ENCODE measurements around the gene ALPK3. TPM values are rescaled to one million over a fixed set of nuclear protein-coding genes. Genes with fewer than 3 reads are reported as not detected.

The ALPK3 gene
- total RNA-seq, 1 donor from 2014 or later, result 54.5 TPM

DNA sequence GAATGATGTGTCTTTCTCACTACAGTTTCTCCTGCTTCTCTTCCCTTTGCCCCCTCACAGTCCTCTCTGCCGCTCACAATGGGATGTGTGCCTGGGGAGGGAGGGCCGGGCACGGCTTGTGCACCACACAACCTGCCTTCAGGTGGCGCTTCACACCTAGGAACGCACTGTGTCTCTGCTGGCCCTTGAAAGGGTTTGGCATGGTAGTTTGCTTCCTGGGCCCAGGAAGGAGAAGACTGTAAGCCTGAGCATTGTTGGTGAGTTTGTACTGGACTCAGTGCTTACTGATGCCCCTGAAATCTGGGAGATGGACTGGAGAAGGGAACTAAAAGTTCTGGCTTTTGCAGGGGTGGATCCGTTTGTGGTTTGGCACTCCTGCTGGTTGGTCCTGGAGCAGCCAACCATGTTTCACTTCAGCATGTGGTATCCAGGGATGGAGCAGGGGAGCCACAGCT lies 9.2 kb downstream of the ALPK3 start:
- no peak for DNase-seq (ENCODE audit: low read depth)
- Histone ChIP-seq H3K36me3 (ENCODE audit: control insufficient read depth, insufficient read depth, low read length) (no peaks in the 10 kb centered on the region), H3K27me3 (ENCODE audit: control insufficient read depth, insufficient read depth, low read length) (no peaks in the 10 kb centered on the region), H3K4me3 (ENCODE audit: low read depth, low read length) (no peak overlapping the region)
- TF ChIP-seq, protein P1, sequence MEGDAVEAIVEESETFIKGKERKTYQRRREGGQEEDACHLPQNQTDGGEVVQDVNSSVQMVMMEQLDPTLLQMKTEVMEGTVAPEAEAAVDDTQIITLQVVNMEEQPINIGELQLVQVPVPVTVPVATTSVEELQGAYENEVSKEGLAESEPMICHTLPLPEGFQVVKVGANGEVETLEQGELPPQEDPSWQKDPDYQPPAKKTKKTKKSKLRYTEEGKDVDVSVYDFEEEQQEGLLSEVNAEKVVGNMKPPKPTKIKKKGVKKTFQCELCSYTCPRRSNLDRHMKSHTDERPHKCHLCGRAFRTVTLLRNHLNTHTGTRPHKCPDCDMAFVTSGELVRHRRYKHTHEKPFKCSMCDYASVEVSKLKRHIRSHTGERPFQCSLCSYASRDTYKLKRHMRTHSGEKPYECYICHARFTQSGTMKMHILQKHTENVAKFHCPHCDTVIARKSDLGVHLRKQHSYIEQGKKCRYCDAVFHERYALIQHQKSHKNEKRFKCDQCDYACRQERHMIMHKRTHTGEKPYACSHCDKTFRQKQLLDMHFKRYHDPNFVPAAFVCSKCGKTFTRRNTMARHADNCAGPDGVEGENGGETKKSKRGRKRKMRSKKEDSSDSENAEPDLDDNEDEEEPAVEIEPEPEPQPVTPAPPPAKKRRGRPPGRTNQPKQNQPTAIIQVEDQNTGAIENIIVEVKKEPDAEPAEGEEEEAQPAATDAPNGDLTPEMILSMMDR (IDR thresholded peaks at IDR 0.05; ENCODE audit: insufficient read depth, low read length, poor library complexity, severe bottlenecking), result peak; percentile 37

DNA sequence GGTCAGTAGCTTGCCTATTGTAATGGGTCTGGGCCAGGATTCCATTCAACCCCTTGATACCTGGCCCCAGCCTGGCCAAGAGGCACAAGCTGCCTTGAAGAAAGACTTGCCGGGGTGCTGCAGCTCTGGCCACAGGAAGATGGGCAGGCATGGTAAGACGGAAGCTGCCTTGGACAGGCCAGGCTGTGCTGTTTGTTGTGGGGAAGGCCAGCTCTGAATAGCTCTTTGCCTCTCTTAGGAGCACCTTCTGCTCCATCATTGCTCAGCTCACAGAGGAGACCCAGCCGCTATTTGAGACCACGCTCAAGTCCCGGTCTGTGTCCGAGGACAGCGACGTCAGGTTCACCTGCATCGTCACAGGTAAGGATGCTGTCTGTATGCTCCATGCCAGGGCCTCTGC lies 10.1 kb downstream of the ALPK3 start:
- Histone ChIP-seq H3K27me3 (ENCODE audit: control insufficient read depth, insufficient read depth, low read length) (no peaks in the 10 kb centered on the region), H3K36me3 (ENCODE audit: control insufficient read depth, insufficient read depth, low read length) (no peaks in the 10 kb centered on the region), H3K4me3 (ENCODE audit: low read depth, low read length) (no peak overlapping the region)
- no peak for DNase-seq (ENCODE audit: low read depth)
- TF ChIP-seq, protein P1 (IDR thresholded peaks at IDR 0.05; ENCODE audit: insufficient read depth, low read length, poor library complexity, severe bottlenecking), result no peak

DNA sequence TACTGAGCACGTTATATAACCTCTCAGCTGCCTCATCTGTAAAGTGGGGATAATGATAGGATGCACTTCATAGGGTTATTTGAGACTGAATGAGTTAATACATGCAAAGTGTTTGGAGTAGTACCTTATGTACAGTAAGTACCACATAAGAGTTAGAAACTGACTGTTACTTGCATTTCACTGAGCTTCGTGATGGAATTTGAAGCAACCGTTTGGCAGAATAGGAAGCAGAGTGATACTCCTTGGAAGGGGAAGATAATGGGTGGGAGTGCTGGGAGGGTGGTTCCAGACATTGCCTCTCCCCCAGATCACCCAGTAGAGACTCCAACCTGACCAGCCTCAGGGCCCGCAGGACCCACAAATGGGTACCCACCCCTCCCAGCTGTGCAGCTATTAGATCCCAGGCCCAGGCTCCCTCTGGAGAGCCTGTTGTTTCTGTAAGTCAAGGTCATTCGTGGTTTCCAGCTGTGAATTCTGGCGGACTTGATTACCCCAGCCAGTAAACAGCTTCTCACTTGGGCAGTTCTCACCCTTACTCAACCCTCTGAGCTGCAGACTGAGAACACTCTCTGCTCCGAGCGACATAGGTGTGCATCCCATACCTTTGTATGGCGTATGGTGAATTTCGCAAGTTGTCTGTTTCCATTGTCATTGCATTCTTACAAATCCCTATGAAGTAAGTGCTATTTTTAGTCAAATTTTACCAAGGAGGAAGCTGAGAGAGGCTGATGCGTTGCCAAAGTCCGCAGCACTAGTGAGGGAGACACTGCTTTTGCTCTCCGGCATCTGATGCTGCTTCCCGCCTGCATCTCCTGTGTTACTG lies 11.1 kb downstream of the ALPK3 start:
- TF ChIP-seq, protein P1 (IDR thresholded peaks at IDR 0.05; ENCODE audit: insufficient read depth, low read length, poor library complexity, severe bottlenecking), result no peak
- Histone ChIP-seq H3K4me3 (ENCODE audit: low read depth, low read length) (no peak overlapping the region), H3K36me3 (ENCODE audit: control insufficient read depth, insufficient read depth, low read length) (no peaks in the 10 kb centered on the region), H3K27me3 (ENCODE audit: control insufficient read depth, insufficient read depth, low read length) (no peaks in the 10 kb centered on the region)
- no peak for DNase-seq (ENCODE audit: low read depth)

DNA sequence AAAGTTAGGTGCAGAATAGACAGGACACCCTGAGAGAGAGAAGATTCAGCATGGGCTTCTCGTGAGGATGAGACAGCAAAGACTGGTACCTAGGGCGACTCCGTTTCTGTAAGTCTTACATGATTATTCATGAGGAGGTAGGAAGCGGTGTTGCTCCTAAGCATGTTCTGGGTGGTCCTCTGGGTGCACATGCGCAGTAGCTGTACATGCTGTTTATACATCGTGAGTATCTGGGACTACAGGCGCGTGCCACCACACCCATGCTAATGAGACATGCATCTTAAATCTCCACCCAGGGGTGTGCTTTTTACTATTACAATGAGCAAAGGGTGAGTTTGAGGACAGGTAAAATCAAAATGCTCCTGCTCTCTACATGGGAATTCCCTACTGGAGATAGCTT lies 12.3 kb downstream of the ALPK3 start:
- TF ChIP-seq, protein P1 (IDR thresholded peaks at IDR 0.05; ENCODE audit: insufficient read depth, low read length, poor library complexity, severe bottlenecking), result no peak
- Histone ChIP-seq H3K4me3 (ENCODE audit: low read depth, low read length) (no peak overlapping the region), H3K36me3 (ENCODE audit: control insufficient read depth, insufficient read depth, low read length) (no peaks in the 10 kb centered on the region), H3K27me3 (ENCODE audit: control insufficient read depth, insufficient read depth, low read length) (no peaks in the 10 kb centered on the region)
- no peak for DNase-seq (ENCODE audit: low read depth)

DNA sequence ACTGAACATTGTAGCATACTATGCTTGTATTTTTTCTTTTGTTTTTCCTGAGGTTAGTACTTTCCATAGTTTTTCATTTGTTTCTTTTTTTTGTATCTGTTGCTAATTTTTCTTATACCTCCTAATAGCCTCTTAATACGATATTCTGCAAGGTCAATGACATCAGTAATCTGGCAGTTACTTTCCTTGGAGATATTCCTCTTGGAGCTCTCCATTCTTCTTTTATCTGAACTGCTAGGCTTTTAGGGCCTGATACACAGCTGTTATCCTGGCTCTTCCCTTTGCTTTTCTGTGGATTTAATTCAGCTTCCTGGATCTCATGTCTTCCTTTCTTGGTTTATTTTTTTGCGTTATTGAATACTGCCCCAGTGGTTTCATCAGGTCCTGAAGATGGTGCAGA lies 12.9 kb downstream of the ALPK3 start:
- TF ChIP-seq, protein P1 (IDR thresholded peaks at IDR 0.05; ENCODE audit: insufficient read depth, low read length, poor library complexity, severe bottlenecking), result no peak
- Histone ChIP-seq H3K27me3 (ENCODE audit: control insufficient read depth, insufficient read depth, low read length) (no peaks in the 10 kb centered on the region), H3K36me3 (ENCODE audit: control insufficient read depth, insufficient read depth, low read length) (no peaks in the 10 kb centered on the region), H3K4me3 (ENCODE audit: low read depth, low read length) (no peak overlapping the region)
- no peak for DNase-seq (ENCODE audit: low read depth)

DNA sequence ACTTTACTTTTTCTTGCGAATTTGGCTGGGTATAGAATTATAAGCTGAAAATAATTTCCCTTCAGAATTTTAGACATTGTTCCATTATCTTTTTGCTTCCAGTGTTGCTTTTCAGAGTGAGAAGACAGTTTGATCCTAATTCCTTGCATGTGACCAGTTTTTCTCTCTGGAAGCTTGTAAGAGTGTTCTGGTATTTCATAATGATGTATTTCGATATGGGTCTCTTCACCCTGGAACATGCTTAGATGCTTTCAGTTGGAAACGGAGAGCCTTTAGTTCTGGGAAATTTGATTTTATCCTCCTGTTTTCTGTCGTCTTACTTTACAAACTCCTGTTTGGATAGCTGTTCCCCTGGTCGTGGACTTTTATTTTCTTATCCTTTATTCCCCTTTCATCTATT lies 13.9 kb downstream of the ALPK3 start:
- Histone ChIP-seq H3K27me3 (ENCODE audit: control insufficient read depth, insufficient read depth, low read length) (no peaks in the 10 kb centered on the region), H3K36me3 (ENCODE audit: control insufficient read depth, insufficient read depth, low read length) (no peaks in the 10 kb centered on the region), H3K4me3 (ENCODE audit: low read depth, low read length) (no peak overlapping the region)
- no peak for DNase-seq (ENCODE audit: low read depth)
- TF ChIP-seq, protein P1 (IDR thresholded peaks at IDR 0.05; ENCODE audit: insufficient read depth, low read length, poor library complexity, severe bottlenecking), result no peak

All from kidney epithelial cell (primary cell).